ENCODE measurements around the gene IQGAP2. TPM values are rescaled to one million over a fixed set of nuclear protein-coding genes. Genes with fewer than 3 reads are reported as not detected.

IQGAP2 gene
- total RNA-seq, 1 experiment from 2014 or later = not detected

DNA sequence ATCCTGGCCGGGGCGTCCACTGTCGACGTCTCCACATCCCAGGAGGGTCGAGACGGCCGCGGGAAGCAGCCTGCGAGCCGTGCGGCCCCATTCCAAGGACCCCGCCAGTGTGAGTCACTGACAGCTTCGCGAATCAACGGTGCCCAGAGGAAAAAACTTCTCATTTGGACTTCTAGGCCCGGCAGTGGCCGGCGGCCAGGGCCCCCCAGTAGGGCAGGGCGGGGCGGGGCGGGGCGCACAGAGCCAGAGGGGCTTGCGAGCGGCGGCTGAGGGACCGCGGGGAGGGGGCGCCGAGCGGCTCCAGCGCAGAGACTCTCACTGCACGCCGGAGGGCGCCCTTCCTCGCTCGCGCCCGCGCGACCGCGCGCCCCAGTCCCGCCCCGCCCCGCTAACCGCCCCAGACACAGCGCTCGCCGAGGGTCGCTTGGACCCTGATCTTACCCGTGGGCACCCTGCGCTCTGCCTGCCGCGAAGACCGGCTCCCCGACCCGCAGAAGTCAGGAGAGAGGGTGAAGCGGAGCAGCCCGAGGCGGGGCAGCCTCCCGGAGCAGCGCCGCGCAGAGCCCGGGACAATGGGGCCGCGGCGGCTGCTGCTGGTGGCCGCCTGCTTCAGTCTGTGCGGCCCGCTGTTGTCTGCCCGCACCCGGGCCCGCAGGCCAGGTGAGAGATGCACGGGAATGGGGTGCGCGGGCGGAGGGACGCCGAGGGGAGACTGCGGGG is 312.8 kb downstream of the IQGAP2 start, which contains the start of gene F2R:
F2R (plus strand) TSS at position 391 of the 720 bp plus-strand sequence; CDS start at position 573, 182 bp downstream.
- peak within 1 kb of the TSS; percentile 92 for H3K4me2 ChIP-seq (ENCODE audit: low read length)
- H3K4me1 ChIP-seq (ENCODE audit: insufficient read depth, low read length) = peaks cover 5% of the 10 kb centered on the region; the same call in 1 of the 2 replicates
- peak within 1 kb of the TSS; percentile 88 for H2AFZ ChIP-seq (ENCODE audit: low read length)
- POLR2A ChIA-PET (ENCODE audit: unreplicated experiment) = no interaction called here
- H3K9me3 ChIP-seq (ENCODE audit: low read length) = no peaks in the 10 kb centered on the region
- CTCF ChIA-PET = no interaction called here
- TF ChIP-seq, protein P1, sequence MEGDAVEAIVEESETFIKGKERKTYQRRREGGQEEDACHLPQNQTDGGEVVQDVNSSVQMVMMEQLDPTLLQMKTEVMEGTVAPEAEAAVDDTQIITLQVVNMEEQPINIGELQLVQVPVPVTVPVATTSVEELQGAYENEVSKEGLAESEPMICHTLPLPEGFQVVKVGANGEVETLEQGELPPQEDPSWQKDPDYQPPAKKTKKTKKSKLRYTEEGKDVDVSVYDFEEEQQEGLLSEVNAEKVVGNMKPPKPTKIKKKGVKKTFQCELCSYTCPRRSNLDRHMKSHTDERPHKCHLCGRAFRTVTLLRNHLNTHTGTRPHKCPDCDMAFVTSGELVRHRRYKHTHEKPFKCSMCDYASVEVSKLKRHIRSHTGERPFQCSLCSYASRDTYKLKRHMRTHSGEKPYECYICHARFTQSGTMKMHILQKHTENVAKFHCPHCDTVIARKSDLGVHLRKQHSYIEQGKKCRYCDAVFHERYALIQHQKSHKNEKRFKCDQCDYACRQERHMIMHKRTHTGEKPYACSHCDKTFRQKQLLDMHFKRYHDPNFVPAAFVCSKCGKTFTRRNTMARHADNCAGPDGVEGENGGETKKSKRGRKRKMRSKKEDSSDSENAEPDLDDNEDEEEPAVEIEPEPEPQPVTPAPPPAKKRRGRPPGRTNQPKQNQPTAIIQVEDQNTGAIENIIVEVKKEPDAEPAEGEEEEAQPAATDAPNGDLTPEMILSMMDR (conservative IDR thresholded peaks at IDR 0.05; ENCODE audit: low read depth, low read length) = peak; percentile 42
- TF ChIP-seq EZH2 (IDR thresholded peaks at IDR 0.05; ENCODE audit: low read length, unreplicated experiment) (no peak), EZH2phosphoT487 (IDR thresholded peaks at IDR 0.05; ENCODE audit: borderline replicate concordance, low read length) (no peak)
- no peaks in the 10 kb centered on the region for H3K36me3 ChIP-seq (ENCODE audit: low read depth, low read length)
- peak; percentile 38 for DNase-seq
- peak; percentile 84 for ATAC-seq
- H3K4me3 ChIP-seq (ENCODE audit: low read length) = peak within 1 kb of the TSS; percentile 89
- H3F3A ChIP-seq (ENCODE audit: low read length, unreplicated experiment) = no peaks in the 10 kb centered on the region
- H3K9me2 ChIP-seq (replicated peaks; ENCODE audit: low read length) = no peaks in the 10 kb centered on the region
- no peaks in the 10 kb centered on the region for H3K27me3 ChIP-seq (ENCODE audit: low read length)
- no peaks in the 10 kb centered on the region for H4K20me1 ChIP-seq (ENCODE audit: low read length)
- peaks cover 32% of the 10 kb centered on the region for H3K79me2 ChIP-seq (ENCODE audit: low read length)
- BruUV-seq (replicated peaks) = no TSS peak
- intact Hi-C loops (cut with micrococcal nuclease) = loop anchor here (1.0 to 10.0 kb wide), 6 partner anchors 31 to 299 kb away; partner anchors contain the start of gene F2RL1
- H3K9ac ChIP-seq (ENCODE audit: low read length) = peak within 1 kb of the TSS; percentile 86
- peak within 1 kb of the TSS; percentile 25; the same call in 1 of the 2 replicates for H3K27ac ChIP-seq (ENCODE audit: low read length)

DNA sequence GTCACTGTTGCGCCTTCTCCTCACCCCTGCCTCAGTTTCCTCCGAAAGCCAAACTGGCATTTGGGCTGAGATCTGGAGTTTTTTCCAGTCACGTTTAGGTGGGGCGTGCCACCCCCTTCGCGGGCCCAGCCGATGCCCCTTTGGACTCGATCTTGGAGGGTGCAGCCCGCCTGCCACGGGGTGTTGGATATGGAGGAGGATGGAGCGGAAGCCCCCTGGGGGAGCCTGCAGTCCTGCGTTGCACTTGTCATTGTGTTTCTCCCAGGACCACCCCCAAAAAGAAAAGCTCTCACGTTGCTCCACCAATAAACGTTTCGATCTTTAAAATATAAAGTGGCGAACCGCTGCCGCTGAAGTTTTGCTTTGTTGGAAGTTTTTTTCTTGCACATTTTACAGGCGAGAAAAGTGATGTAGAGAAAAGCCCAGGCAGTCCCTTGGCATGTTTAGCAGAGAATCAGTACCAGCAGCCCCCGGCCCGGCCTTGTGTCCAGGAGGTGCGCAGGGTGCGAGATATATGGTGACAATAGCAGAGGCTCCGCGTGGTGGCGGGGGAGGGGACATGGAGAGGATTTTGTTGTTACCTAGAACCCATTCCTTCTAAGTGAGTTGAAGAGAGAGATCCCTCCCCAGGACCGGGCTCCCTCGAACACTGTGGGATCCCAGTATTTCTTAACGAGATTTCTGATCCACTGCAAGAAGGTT is 313.5 kb downstream of the IQGAP2 start:
- POLR2A ChIA-PET (ENCODE audit: unreplicated experiment) = no interaction called here
- ATAC-seq = peak; percentile 11; the same call in 1 of the 2 replicates
- Histone ChIP-seq H3K4me2 (ENCODE audit: low read length) (peak overlapping the region; percentile 92), H3K9me3 (ENCODE audit: low read length) (no peaks in the 10 kb centered on the region), H3K4me1 (ENCODE audit: insufficient read depth, low read length) (peaks cover 5% of the 10 kb centered on the region; the same call in 1 of the 2 replicates), H3K36me3 (ENCODE audit: low read depth, low read length) (no peaks in the 10 kb centered on the region), H3K27me3 (ENCODE audit: low read length) (no peaks in the 10 kb centered on the region), H2AFZ (ENCODE audit: low read length) (peak overlapping the region; percentile 88), H3K4me3 (ENCODE audit: low read length) (peak overlapping the region; percentile 89), H4K20me1 (ENCODE audit: low read length) (no peaks in the 10 kb centered on the region), H3K79me2 (ENCODE audit: low read length) (peaks cover 32% of the 10 kb centered on the region), H3K9ac (ENCODE audit: low read length) (peak overlapping the region; percentile 86), H3K9me2 (replicated peaks; ENCODE audit: low read length) (no peaks in the 10 kb centered on the region), H3F3A (ENCODE audit: low read length, unreplicated experiment) (no peaks in the 10 kb centered on the region), H3K27ac (ENCODE audit: low read length) (peak overlapping the region; percentile 25; the same call in 1 of the 2 replicates)
- TF ChIP-seq EZH2 (IDR thresholded peaks at IDR 0.05; ENCODE audit: low read length, unreplicated experiment) (no peak), EZH2phosphoT487 (IDR thresholded peaks at IDR 0.05; ENCODE audit: borderline replicate concordance, low read length) (no peak)
- TF ChIP-seq, protein P1 (conservative IDR thresholded peaks at IDR 0.05; ENCODE audit: low read depth, low read length) = no peak
- CTCF ChIA-PET = no interaction called here
- intact Hi-C loops (cut with micrococcal nuclease) = loop anchor here (1.0 to 10.0 kb wide), 6 partner anchors 30 to 298 kb away; partner anchors contain the start of gene F2RL1
- DNase-seq = no peak
- TSS peak; percentile 54 for BruUV-seq (replicated peaks)

Data from PC-3 (cell line).